ENCODE data around the gene ZNF319. TPM values are rescaled to one million over a fixed set of nuclear protein-coding genes. Genes with fewer than 3 reads are reported as not detected.

The ZNF319 gene
- total and polyA plus RNA-seq, 2 experiments from 2014 or later = 1.7 to 10.0 TPM

DNA sequence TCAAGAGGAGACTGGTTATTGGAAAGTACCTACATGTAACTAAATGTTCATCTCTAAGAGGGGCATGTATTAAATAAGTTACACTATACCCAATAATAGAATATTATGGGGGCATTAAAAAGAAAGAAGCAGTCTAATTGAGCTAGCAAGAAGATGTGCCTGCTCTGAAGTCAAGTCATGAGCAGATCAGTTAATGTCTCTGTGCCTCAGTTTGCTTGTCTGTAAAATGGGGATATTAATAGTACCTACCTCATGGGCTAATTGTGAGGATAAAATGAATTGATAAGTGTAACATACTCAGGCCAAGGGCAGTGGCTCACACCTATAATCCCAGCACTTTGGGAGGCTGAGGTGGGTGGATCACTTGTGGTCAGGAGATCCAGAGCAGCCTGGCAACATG is 32.6 kb downstream of the ZNF319 start:
- H3K79me2 ChIP-seq (replicated peaks; ENCODE audit: insufficient read depth) = no peaks in the 10 kb centered on the region
- 0 out of 2 replicates have a peak, but pooled peaks cover 2% of the 10 kb centered on the region for H3F3A ChIP-seq (replicated peaks; ENCODE audit: low read depth)
- no peaks in the 10 kb centered on the region for H3K36me3 Mint-ChIP-seq (ENCODE audit: low read depth)
- no peaks in the 10 kb centered on the region for H3K9me3 Mint-ChIP-seq
- H3K27me3 ChIP-seq (ENCODE audit: insufficient read depth) = no peaks in the 10 kb centered on the region
- no peak overlapping the region for H3K27ac Mint-ChIP-seq
- H2AFZ ChIP-seq = no peak overlapping the region
- no peaks in the 10 kb centered on the region for H3K36me3 ChIP-seq (ENCODE audit: insufficient read depth)
- H3K4me3 Mint-ChIP-seq = no peak overlapping the region
- H3K4me2 ChIP-seq = no peak overlapping the region
- peaks cover 7% of the 10 kb centered on the region for H3K27me3 Mint-ChIP-seq (ENCODE audit: insufficient read depth, low read depth, poor library complexity)
- no peak for DNase-seq (ENCODE audit: low spot score)
- H3K4me1 ChIP-seq (ENCODE audit: insufficient read depth) = no peaks in the 10 kb centered on the region
- H3K27ac ChIP-seq (ENCODE audit: low read depth) = no peak overlapping the region
- no peak overlapping the region for H3K4me3 ChIP-seq
- no peak for TF ChIP-seq EZH2phosphoT487 (IDR thresholded peaks at IDR 0.05; ENCODE audit: unreplicated experiment)
- no peak for TF ChIP-seq CREB1 (CRISPR knock-in tag; IDR thresholded peaks at IDR 0.05; ENCODE audit: low read depth)
- TF ChIP-seq, protein P1, sequence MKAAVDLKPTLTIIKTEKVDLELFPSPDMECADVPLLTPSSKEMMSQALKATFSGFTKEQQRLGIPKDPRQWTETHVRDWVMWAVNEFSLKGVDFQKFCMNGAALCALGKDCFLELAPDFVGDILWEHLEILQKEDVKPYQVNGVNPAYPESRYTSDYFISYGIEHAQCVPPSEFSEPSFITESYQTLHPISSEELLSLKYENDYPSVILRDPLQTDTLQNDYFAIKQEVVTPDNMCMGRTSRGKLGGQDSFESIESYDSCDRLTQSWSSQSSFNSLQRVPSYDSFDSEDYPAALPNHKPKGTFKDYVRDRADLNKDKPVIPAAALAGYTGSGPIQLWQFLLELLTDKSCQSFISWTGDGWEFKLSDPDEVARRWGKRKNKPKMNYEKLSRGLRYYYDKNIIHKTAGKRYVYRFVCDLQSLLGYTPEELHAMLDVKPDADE (IDR thresholded peaks at IDR 0.05) = no peak
- TF ChIP-seq, protein P2, sequence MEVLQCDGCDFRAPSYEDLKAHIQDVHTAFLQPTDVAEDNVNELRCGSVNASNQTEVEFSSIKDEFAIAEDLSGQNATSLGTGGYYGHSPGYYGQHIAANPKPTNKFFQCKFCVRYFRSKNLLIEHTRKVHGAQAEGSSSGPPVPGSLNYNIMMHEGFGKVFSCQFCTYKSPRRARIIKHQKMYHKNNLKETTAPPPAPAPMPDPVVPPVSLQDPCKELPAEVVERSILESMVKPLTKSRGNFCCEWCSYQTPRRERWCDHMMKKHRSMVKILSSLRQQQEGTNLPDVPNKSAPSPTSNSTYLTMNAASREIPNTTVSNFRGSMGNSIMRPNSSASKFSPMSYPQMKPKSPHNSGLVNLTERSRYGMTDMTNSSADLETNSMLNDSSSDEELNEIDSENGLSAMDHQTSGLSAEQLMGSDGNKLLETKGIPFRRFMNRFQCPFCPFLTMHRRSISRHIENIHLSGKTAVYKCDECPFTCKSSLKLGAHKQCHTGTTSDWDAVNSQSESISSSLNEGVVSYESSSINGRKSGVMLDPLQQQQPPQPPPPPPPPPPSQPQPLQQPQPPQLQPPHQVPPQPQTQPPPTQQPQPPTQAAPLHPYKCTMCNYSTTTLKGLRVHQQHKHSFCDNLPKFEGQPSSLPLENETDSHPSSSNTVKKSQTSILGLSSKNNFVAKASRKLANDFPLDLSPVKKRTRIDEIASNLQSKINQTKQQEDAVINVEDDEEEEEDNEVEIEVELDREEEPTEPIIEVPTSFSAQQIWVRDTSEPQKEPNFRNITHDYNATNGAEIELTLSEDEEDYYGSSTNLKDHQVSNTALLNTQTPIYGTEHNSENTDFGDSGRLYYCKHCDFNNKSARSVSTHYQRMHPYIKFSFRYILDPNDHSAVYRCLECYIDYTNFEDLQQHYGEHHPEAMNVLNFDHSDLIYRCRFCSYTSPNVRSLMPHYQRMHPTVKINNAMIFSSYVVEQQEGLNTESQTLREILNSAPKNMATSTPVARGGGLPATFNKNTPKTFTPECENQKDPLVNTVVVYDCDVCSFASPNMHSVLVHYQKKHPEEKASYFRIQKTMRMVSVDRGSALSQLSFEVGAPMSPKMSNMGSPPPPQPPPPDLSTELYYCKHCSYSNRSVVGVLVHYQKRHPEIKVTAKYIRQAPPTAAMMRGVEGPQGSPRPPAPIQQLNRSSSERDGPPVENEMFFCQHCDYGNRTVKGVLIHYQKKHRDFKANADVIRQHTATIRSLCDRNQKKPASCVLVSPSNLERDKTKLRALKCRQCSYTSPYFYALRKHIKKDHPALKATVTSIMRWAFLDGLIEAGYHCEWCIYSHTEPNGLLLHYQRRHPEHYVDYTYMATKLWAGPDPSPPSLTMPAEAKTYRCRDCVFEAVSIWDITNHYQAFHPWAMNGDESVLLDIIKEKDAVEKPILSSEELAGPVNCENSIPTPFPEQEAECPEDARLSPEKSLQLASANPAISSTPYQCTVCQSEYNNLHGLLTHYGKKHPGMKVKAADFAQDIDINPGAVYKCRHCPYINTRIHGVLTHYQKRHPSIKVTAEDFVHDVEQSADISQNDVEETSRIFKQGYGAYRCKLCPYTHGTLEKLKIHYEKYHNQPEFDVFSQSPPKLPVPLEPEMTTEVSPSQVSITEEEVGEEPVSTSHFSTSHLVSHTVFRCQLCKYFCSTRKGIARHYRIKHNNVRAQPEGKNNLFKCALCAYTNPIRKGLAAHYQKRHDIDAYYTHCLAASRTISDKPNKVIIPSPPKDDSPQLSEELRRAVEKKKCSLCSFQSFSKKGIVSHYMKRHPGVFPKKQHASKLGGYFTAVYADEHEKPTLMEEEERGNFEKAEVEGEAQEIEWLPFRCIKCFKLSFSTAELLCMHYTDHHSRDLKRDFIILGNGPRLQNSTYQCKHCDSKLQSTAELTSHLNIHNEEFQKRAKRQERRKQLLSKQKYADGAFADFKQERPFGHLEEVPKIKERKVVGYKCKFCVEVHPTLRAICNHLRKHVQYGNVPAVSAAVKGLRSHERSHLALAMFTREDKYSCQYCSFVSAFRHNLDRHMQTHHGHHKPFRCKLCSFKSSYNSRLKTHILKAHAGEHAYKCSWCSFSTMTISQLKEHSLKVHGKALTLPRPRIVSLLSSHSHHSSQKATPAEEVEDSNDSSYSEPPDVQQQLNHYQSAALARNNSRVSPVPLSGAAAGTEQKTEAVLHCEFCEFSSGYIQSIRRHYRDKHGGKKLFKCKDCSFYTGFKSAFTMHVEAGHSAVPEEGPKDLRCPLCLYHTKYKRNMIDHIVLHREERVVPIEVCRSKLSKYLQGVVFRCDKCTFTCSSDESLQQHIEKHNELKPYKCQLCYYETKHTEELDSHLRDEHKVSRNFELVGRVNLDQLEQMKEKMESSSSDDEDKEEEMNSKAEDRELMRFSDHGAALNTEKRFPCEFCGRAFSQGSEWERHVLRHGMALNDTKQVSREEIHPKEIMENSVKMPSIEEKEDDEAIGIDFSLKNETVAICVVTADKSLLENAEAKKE (CRISPR knock-in tag; IDR thresholded peaks at IDR 0.05) = no peak
- no peak for TF ChIP-seq ZNF331 (CRISPR knock-in tag; IDR thresholded peaks at IDR 0.05; ENCODE audit: low read depth)
- TF ChIP-seq EZH2 (IDR thresholded peaks at IDR 0.05; ENCODE audit: low read depth, unreplicated experiment) = no peak
- TF ChIP-seq, protein P3, sequence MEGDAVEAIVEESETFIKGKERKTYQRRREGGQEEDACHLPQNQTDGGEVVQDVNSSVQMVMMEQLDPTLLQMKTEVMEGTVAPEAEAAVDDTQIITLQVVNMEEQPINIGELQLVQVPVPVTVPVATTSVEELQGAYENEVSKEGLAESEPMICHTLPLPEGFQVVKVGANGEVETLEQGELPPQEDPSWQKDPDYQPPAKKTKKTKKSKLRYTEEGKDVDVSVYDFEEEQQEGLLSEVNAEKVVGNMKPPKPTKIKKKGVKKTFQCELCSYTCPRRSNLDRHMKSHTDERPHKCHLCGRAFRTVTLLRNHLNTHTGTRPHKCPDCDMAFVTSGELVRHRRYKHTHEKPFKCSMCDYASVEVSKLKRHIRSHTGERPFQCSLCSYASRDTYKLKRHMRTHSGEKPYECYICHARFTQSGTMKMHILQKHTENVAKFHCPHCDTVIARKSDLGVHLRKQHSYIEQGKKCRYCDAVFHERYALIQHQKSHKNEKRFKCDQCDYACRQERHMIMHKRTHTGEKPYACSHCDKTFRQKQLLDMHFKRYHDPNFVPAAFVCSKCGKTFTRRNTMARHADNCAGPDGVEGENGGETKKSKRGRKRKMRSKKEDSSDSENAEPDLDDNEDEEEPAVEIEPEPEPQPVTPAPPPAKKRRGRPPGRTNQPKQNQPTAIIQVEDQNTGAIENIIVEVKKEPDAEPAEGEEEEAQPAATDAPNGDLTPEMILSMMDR (conservative IDR thresholded peaks at IDR 0.05; ENCODE audit: low read depth in 2 of 2) = no peak
- no peak for TF ChIP-seq ZNF114 (CRISPR knock-in tag; IDR thresholded peaks at IDR 0.05)
- H3K9me2 ChIP-seq (ENCODE audit: insufficient read depth) = no peaks in the 10 kb centered on the region
- no peaks in the 10 kb centered on the region for H4K20me1 ChIP-seq (replicated peaks; ENCODE audit: insufficient read depth)
- H3K4me1 Mint-ChIP-seq = peaks cover 3% of the 10 kb centered on the region; the same call in 2 of the 3 replicates
- ATAC-seq = no peak
